Muscle of leg (tissue), 11 donors: Measurements from ENCODE around the gene KCNMA1. TPM values are rescaled to one million over a fixed set of nuclear protein-coding genes. Genes with fewer than 3 reads are reported as not detected.

Experiments used
- DNase-seq: peaks from one replicate; pipeline ENCODE4 v3.0.0; 2013
- H3K27ac ChIP-seq: one replicate; pipeline ENCODE4 v1.5.1; 2013; ENCODE audit warnings: mild to moderate bottlenecking, low read length, control low read depth
- H3K27me3 ChIP-seq: one replicate; pipeline ENCODE4 v1.6.1; 2013; ENCODE audit warnings: low read length; ENCODE audit not compliant: control insufficient read depth, insufficient read depth
- H3K36me3 ChIP-seq: one replicate; pipeline ENCODE4 v1.6.1; 2013; ENCODE audit warnings: low read length; ENCODE audit not compliant: control insufficient read depth, insufficient read depth
- H3K4me1 ChIP-seq: one replicate; pipeline ENCODE4 v1.6.1; 2013; ENCODE audit warnings: low read length; ENCODE audit not compliant: control insufficient read depth, insufficient read depth
- H3K4me3 ChIP-seq: one replicate; pipeline ENCODE4 v1.5.1; 2013; ENCODE audit warnings: low read length, control low read depth
- H3K9me3 ChIP-seq: replicated peaks from 2 replicates; pipeline ENCODE4 v1.6.1; 2013; ENCODE audit warnings: low read depth, low read length; ENCODE audit not compliant: control insufficient read depth
- WGBS: methylation state at CpG from one replicate; pipeline ENCODE4 v1.1.5; 2013; ENCODE audit warnings: missing lambda C conversion rate; ENCODE audit not compliant: insufficient coverage; 5-methylcytosine and 5-hydroxymethylcytosine counted together
- polyA plus RNA-seq, 8 donors: library from polyadenylated mRNA; unstranded; fragments of 120-200 nt; gene quantifications; one replicate each; pipeline versions ENCODE4 v1.2.1 to v1.2.3, GENCODE V29; 2013; ENCODE audit warnings: inconsistent platforms in 1 of 8, low replicate concordance in 1 of 8; ENCODE audit not compliant: insufficient read length in 8 of 8, insufficient read depth in 1 of 8
- total RNA-seq: library from RNA; stranded (reverse); fragments of 120-200 nt; gene quantifications from one replicate; pipeline ENCODE4 v1.2.4, GENCODE V29; 2013

KCNMA1 gene
- total and polyA plus RNA-seq, 9 donors, result 12.7 to 23.3 (median 18.2) TPM

GRCh38 chr10:77608281-77608680, 29.3 kb downstream of the KCNMA1 start:
- H3K9me3 ChIP-seq, result no peaks in the 10 kb centered on the region
- H3K36me3 ChIP-seq, result no peaks in the 10 kb centered on the region
- H3K27me3 ChIP-seq, result peaks cover 2% of the 10 kb centered on the region
- DNase-seq, result no peak
- WGBS, result 98% methylated on average over 5 of the region's 9 CpGs
- no peak overlapping the region for H3K27ac ChIP-seq
- H3K4me3 ChIP-seq, result no peak overlapping the region
- H3K4me1 ChIP-seq, result peaks cover 17% of the 10 kb centered on the region

GRCh38 chr10:77606751-77607150, 30.9 kb downstream of the KCNMA1 start:
- no peak for DNase-seq
- no peak overlapping the region for H3K27ac ChIP-seq
- H3K4me3 ChIP-seq, result no peak overlapping the region
- H3K9me3 ChIP-seq, result no peaks in the 10 kb centered on the region
- no peaks in the 10 kb centered on the region for H3K27me3 ChIP-seq
- peaks cover 26% of the 10 kb centered on the region for H3K4me1 ChIP-seq
- WGBS, result 86% methylated on average over 2 of the region's 2 CpGs
- no peaks in the 10 kb centered on the region for H3K36me3 ChIP-seq

- DNase-seq, result no peak
- H3K27ac ChIP-seq, result no peak overlapping the region
- 42% methylated on average over 3 of the region's 4 CpGs for WGBS
Measured at GRCh38 chr10:77605466-77605865, 32.1 kb downstream of the KCNMA1 start.

GRCh38 chr10:77604941-77605351, 32.7 kb downstream of the KCNMA1 start:
- Histone ChIP-seq H3K36me3 (no peaks in the 10 kb centered on the region), H3K9me3 (no peaks in the 10 kb centered on the region), H3K27me3 (no peaks in the 10 kb centered on the region), H3K4me1 (peaks cover 22% of the 10 kb centered on the region), H3K27ac (no peak overlapping the region), H3K4me3 (no peak overlapping the region)
- WGBS, result 86% methylated on average over 6 of the region's 6 CpGs
- no peak for DNase-seq

More at GRCh38 chr10:77605466-77605865, 32.1 kb downstream of the KCNMA1 start:
- no peaks in the 10 kb centered on the region for H3K36me3 ChIP-seq
- H3K27me3 ChIP-seq, result no peaks in the 10 kb centered on the region
- H3K4me1 ChIP-seq, result peaks cover 26% of the 10 kb centered on the region
- no peak overlapping the region for H3K4me3 ChIP-seq
- H3K9me3 ChIP-seq, result no peaks in the 10 kb centered on the region

- H3K27ac ChIP-seq, result no peak overlapping the region
- WGBS, result 100% methylated on average over 1 of the region's 1 CpG
- no peaks in the 10 kb centered on the region for H3K27me3 ChIP-seq
- DNase-seq, result no peak
- no peaks in the 10 kb centered on the region for H3K9me3 ChIP-seq
- no peak overlapping the region for H3K4me3 ChIP-seq
- H3K4me1 ChIP-seq, result peaks cover 20% of the 10 kb centered on the region
- no peaks in the 10 kb centered on the region for H3K36me3 ChIP-seq
Measured at GRCh38 chr10:77604063-77604462, 33.5 kb downstream of the KCNMA1 start.

GRCh38 chr10:77603534-77603927, 34.1 kb downstream of the KCNMA1 start:
- Histone ChIP-seq H3K9me3 (no peaks in the 10 kb centered on the region), H3K4me3 (no peak overlapping the region), H3K27me3 (no peaks in the 10 kb centered on the region), H3K36me3 (no peaks in the 10 kb centered on the region), H3K27ac (no peak overlapping the region), H3K4me1 (peaks cover 20% of the 10 kb centered on the region)
- 20% methylated on average over 2 of the region's 2 CpGs for WGBS
- peak; percentile 32 for DNase-seq

GRCh38 chr10:77602913-77603533, 34.6 kb downstream of the KCNMA1 start:
- no peak overlapping the region for H3K4me3 ChIP-seq
- H3K4me1 ChIP-seq, result peaks cover 20% of the 10 kb centered on the region
- no peaks in the 10 kb centered on the region for H3K36me3 ChIP-seq
- H3K27ac ChIP-seq, result no peak overlapping the region
- H3K9me3 ChIP-seq, result no peaks in the 10 kb centered on the region
- H3K27me3 ChIP-seq, result no peaks in the 10 kb centered on the region
- WGBS, result 15% methylated on average over 4 of the region's 7 CpGs
- peak; percentile 36 for DNase-seq

- no peaks in the 10 kb centered on the region for H3K9me3 ChIP-seq
- H3K4me1 ChIP-seq, result peaks cover 20% of the 10 kb centered on the region
- H3K36me3 ChIP-seq, result no peaks in the 10 kb centered on the region
- no peak for DNase-seq
- H3K4me3 ChIP-seq, result no peak overlapping the region
- 54% methylated on average over 3 of the region's 8 CpGs for WGBS
- no peak overlapping the region for H3K27ac ChIP-seq
- no peaks in the 10 kb centered on the region for H3K27me3 ChIP-seq
Measured at GRCh38 chr10:77602231-77602912, 35.2 kb downstream of the KCNMA1 start.

GRCh38 chr10:77601488-77601887, 36.1 kb downstream of the KCNMA1 start:
- Histone ChIP-seq H3K36me3 (no peaks in the 10 kb centered on the region), H3K27me3 (no peaks in the 10 kb centered on the region), H3K4me1 (peaks cover 20% of the 10 kb centered on the region), H3K27ac (no peak overlapping the region), H3K9me3 (no peaks in the 10 kb centered on the region), H3K4me3 (no peak overlapping the region)
- whole genome bisulfite sequencing, result 65% methylated on average over 2 of the region's 4 CpGs
- no peak for DNase-seq

GRCh38 chr10:77600640-77601039, 37.0 kb downstream of the KCNMA1 start:
- H3K27ac ChIP-seq, result no peak overlapping the region
- no peak for DNase-seq
- H3K9me3 ChIP-seq, result no peaks in the 10 kb centered on the region
- WGBS, result 96% methylated on average over 6 of the region's 6 CpGs
- H3K36me3 ChIP-seq, result no peaks in the 10 kb centered on the region
- H3K4me3 ChIP-seq, result no peak overlapping the region
- no peaks in the 10 kb centered on the region for H3K27me3 ChIP-seq
- peaks cover 20% of the 10 kb centered on the region for H3K4me1 ChIP-seq
